IMR-90 (cell line): ENCODE measurements around the gene EIF1AD.

Experiments
- CTCF ChIP-seq: conservative IDR thresholded peaks from 2 replicates; pipeline ENCODE4 v1.5.1; 2012; ENCODE audit warnings: mild to moderate bottlenecking, low read depth, low read length, improper control_type of control experiment
- MAZ ChIP-seq: IDR thresholded peaks from 2 replicates; pipeline ENCODE4 v1.6.1; 2012; ENCODE audit warnings: low read depth, mild to moderate bottlenecking, low read length, improper control_type of control experiment, moderate library complexity, borderline replicate concordance
- MXI1 ChIP-seq: IDR thresholded peaks from 2 replicates; pipeline ENCODE4 v1.6.1; 2012; ENCODE audit warnings: low read depth, mild to moderate bottlenecking, low read length, moderate library complexity, borderline replicate concordance
- POLR2A ChIP-seq: IDR thresholded peaks from 2 replicates; pipeline ENCODE4 v1.6.1; 2012; ENCODE audit warnings: mild to moderate bottlenecking, low read depth, low read length
- USF2 ChIP-seq: fragments of 150-350 bp; IDR thresholded peaks from 2 replicates; pipeline ENCODE4 v1.6.1; 2017; ENCODE audit warnings: mild to moderate bottlenecking, antibody characterized with exemption, low read length, low read depth

- TF ChIP-seq CTCF (no peak), USF2 (no peak), MXI1 (no peak), POLR2A (no peak), MAZ (no peak)
Observed at GRCh38 chr11:66013762-66014100, 11.8 kb upstream of the EIF1AD start.
